ENCODE measurements around the gene GSDME.

GSDME gene

GRCh38 chr7:24709585-24710360 lies 47.5 kb downstream of the GSDME start:
- Histone ChIP-seq H3K18ac (ENCODE audit: low read length) (peak overlapping the region; percentile 65), H4K8ac (ENCODE audit: low read depth, low read length) (no peak overlapping the region), H3K9me3 (replicated peaks in 1 of 2; ENCODE audit: control insufficient read depth in 2 of 2, insufficient read depth in 1 of 2, low read depth in 1 of 2, low read length in 2 of 2) (peaks cover 4 to 5% of the 10 kb centered on the region in 2 donors), H2BK15ac (ENCODE audit: low read length) (no peak overlapping the region), H2BK120ac (ENCODE audit: low read depth, low read length) (no peak overlapping the region), H3K14ac (ENCODE audit: low read length) (no peak overlapping the region), H2AFZ (ENCODE audit: low read length) (no peak overlapping the region), H3K36me3 (replicated peaks in 1 of 2; ENCODE audit: control insufficient read depth in 2 of 2, insufficient read depth in 2 of 2, low read length in 2 of 2) (peaks cover 3 to 23% of the 10 kb centered on the region in 2 donors), H3K4me3 (ENCODE audit: low read length in 2 of 2) (no peak overlapping the region), H3K4me2 (ENCODE audit: insufficient read depth, low read length, poor library complexity, severe bottlenecking) (no peak overlapping the region), H4K91ac (ENCODE audit: low read depth, low read length, poor library complexity) (no peak overlapping the region), H3K4ac (ENCODE audit: low read length) (peak overlapping the region; percentile 61), H3K27ac (replicated peaks; ENCODE audit: low read length) (no peak overlapping the region), H3K9ac (ENCODE audit: low read depth, low read length, poor library complexity) (no peak overlapping the region), H2BK5ac (ENCODE audit: low read length) (no peak overlapping the region), H2BK12ac (ENCODE audit: low read length) (no peak overlapping the region), H3K23ac (ENCODE audit: low read depth, low read length, poor library complexity) (no peak overlapping the region), H2AK5ac (ENCODE audit: low read depth, low read length) (no peak overlapping the region), H3K4me1 (ENCODE audit: control insufficient read depth in 2 of 2, insufficient read depth in 1 of 2, low read depth in 1 of 2, low read length in 2 of 2) (peaks cover 0 to 2% of the 10 kb centered on the region in 2 donors), H3K79me1 (ENCODE audit: low read depth, low read length) (no peaks in the 10 kb centered on the region), H3K27me3 (ENCODE audit: control insufficient read depth in 3 of 3, insufficient read depth in 3 of 3, low read depth in 1 of 3, low read length in 3 of 3) (no peaks in the 10 kb centered on the region)
- no peak for DNase-seq (ENCODE audit: low spot score)
- WGBS, 2 donors (ENCODE audit: extremely low coverage in 2 of 2, insufficient read length in 2 of 2, insufficient replicate concordance in 1 of 2): no CpG with 5 or more reads among the region's 15 CpGs

GRCh38 chr7:24709051-24709450 lies 48.2 kb downstream of the GSDME start:
- Histone ChIP-seq H3K14ac (ENCODE audit: low read length) (peak overlapping the region; percentile 85), H2AFZ (ENCODE audit: low read length) (no peak overlapping the region), H2AK5ac (ENCODE audit: low read depth, low read length) (no peak overlapping the region), H3K27ac (replicated peaks; ENCODE audit: low read length) (no peak overlapping the region), H3K4me2 (ENCODE audit: insufficient read depth, low read length, poor library complexity, severe bottlenecking) (no peak overlapping the region), H3K18ac (ENCODE audit: low read length) (no peak overlapping the region), H2BK5ac (ENCODE audit: low read length) (no peak overlapping the region), H3K79me1 (ENCODE audit: low read depth, low read length) (no peaks in the 10 kb centered on the region), H4K91ac (ENCODE audit: low read depth, low read length, poor library complexity) (no peak overlapping the region), H3K4me1 (ENCODE audit: control insufficient read depth in 2 of 2, insufficient read depth in 1 of 2, low read depth in 1 of 2, low read length in 2 of 2) (peaks cover 0 to 2% of the 10 kb centered on the region in 2 donors), H3K23ac (ENCODE audit: low read depth, low read length, poor library complexity) (no peak overlapping the region), H2BK12ac (ENCODE audit: low read length) (no peak overlapping the region), H4K8ac (ENCODE audit: low read depth, low read length) (no peak overlapping the region), H2BK15ac (ENCODE audit: low read length) (no peak overlapping the region), H3K4me3 (ENCODE audit: low read length in 2 of 2) (no peak overlapping the region), H3K9me3 (replicated peaks in 1 of 2; ENCODE audit: control insufficient read depth in 2 of 2, insufficient read depth in 1 of 2, low read depth in 1 of 2, low read length in 2 of 2) (peaks cover 4 to 5% of the 10 kb centered on the region in 2 donors), H3K4ac (ENCODE audit: low read length) (no peak overlapping the region), H2BK120ac (ENCODE audit: low read depth, low read length) (no peak overlapping the region), H3K27me3 (ENCODE audit: control insufficient read depth in 3 of 3, insufficient read depth in 3 of 3, low read depth in 1 of 3, low read length in 3 of 3) (no peaks in the 10 kb centered on the region), H3K9ac (ENCODE audit: low read depth, low read length, poor library complexity) (no peak overlapping the region), H3K36me3 (replicated peaks in 1 of 2; ENCODE audit: control insufficient read depth in 2 of 2, insufficient read depth in 2 of 2, low read length in 2 of 2) (peaks cover 3 to 23% of the 10 kb centered on the region in 2 donors)
- no CpG with 5 or more reads among the region's 5 CpGs for WGBS, 2 donors (ENCODE audit: extremely low coverage in 2 of 2, insufficient read length in 2 of 2, insufficient replicate concordance in 1 of 2)
- DNase-seq (ENCODE audit: low spot score): no peak

GRCh38 chr7:24707988-24708615 lies 49.2 kb downstream of the GSDME start:
- Histone ChIP-seq H2BK12ac (ENCODE audit: low read length) (no peak overlapping the region), H3K79me1 (ENCODE audit: low read depth, low read length) (no peaks in the 10 kb centered on the region), H3K4me1 (ENCODE audit: control insufficient read depth in 2 of 2, insufficient read depth in 1 of 2, low read depth in 1 of 2, low read length in 2 of 2) (peaks cover 0 to 2% of the 10 kb centered on the region in 2 donors), H3K4ac (ENCODE audit: low read length) (no peak overlapping the region), H3K9ac (ENCODE audit: low read depth, low read length, poor library complexity) (no peak overlapping the region), H2AK5ac (ENCODE audit: low read depth, low read length) (no peak overlapping the region), H3K27me3 (ENCODE audit: control insufficient read depth in 3 of 3, insufficient read depth in 3 of 3, low read depth in 1 of 3, low read length in 3 of 3) (no peaks in the 10 kb centered on the region), H2BK120ac (ENCODE audit: low read depth, low read length) (no peak overlapping the region), H3K27ac (replicated peaks; ENCODE audit: low read length) (no peak overlapping the region), H4K91ac (ENCODE audit: low read depth, low read length, poor library complexity) (no peak overlapping the region), H2BK15ac (ENCODE audit: low read length) (no peak overlapping the region), H3K9me3 (replicated peaks in 1 of 2; ENCODE audit: control insufficient read depth in 2 of 2, insufficient read depth in 1 of 2, low read depth in 1 of 2, low read length in 2 of 2) (peaks cover 4 to 5% of the 10 kb centered on the region in 2 donors), H3K14ac (ENCODE audit: low read length) (no peak overlapping the region), H3K36me3 (replicated peaks in 1 of 2; ENCODE audit: control insufficient read depth in 2 of 2, insufficient read depth in 2 of 2, low read length in 2 of 2) (peaks cover 3 to 23% of the 10 kb centered on the region in 2 donors), H3K4me2 (ENCODE audit: insufficient read depth, low read length, poor library complexity, severe bottlenecking) (no peak overlapping the region), H2BK5ac (ENCODE audit: low read length) (no peak overlapping the region), H4K8ac (ENCODE audit: low read depth, low read length) (no peak overlapping the region), H2AFZ (ENCODE audit: low read length) (no peak overlapping the region), H3K18ac (ENCODE audit: low read length) (no peak overlapping the region), H3K4me3 (ENCODE audit: low read length in 2 of 2) (no peak overlapping the region), H3K23ac (ENCODE audit: low read depth, low read length, poor library complexity) (no peak overlapping the region)
- no peak for DNase-seq (ENCODE audit: low spot score)
- WGBS, 2 donors (ENCODE audit: extremely low coverage in 2 of 2, insufficient read length in 2 of 2, insufficient replicate concordance in 1 of 2): no CpG with 5 or more reads among the region's 9 CpGs
